PC-9 (cell line): ENCODE results near the gene NINJ2. TPM values are rescaled to one million over a fixed set of nuclear protein-coding genes. Genes with fewer than 3 reads are reported as not detected.

Experiments
- BruUV-seq: library from RNA; stranded (reverse); fragments of 400-500 nt; replicated peaks from 2 replicates; lab custom pipeline; 2021; lab: Mats Ljungman, UMichigan
- CTCF ChIA-PET: fragments of 300-600 bp; sonication (Branson Sonifier 250); formaldehyde crosslinking; loops from one replicate; lab custom pipeline; 2022; ENCODE audit warnings: antibody characterized with exemption; lab: Charles Lee
- POLR2A ChIA-PET: fragments of 300-600 bp; sonication (Branson Sonifier 250); formaldehyde crosslinking; loops from one replicate; lab custom pipeline; 2022; ENCODE audit warnings: antibody characterized with exemption; ENCODE audit not compliant: unreplicated experiment; lab: Charles Lee
- DNase-seq, 2 experiments: peaks; one replicate each; pipeline versions ENCODE4 v3.0.0 to v3.0.0-alpha.2; 2015 to 2022; ENCODE audit warnings: mixed read lengths in 1 of 2
- H2AFZ ChIP-seq: fragments of 200-600 bp; sonication (generic); 2 replicates; pipeline ENCODE4 v1.8.1; 2017; ENCODE audit warnings: antibody characterized with exemption
- H3F3A ChIP-seq: fragments of 200-600 bp; sonication (generic); 2 replicates; pipeline ENCODE4 v1.8.1; 2017; ENCODE audit warnings: antibody characterized with exemption, mild to moderate bottlenecking, low read depth; ENCODE audit not compliant: insufficient read depth
- H3K27ac ChIP-seq: fragments of 200-600 bp; sonication (generic); 2 replicates; pipeline ENCODE4 v1.6.1; 2016; ENCODE audit warnings: mixed run types
- H3K27me3 ChIP-seq: fragments of 200-600 bp; sonication (generic); 2 replicates; pipeline ENCODE4 v1.6.1; 2016; ENCODE audit warnings: low read depth, mixed run types; ENCODE audit not compliant: insufficient read depth
- H3K36me3 ChIP-seq: fragments of 200-600 bp; sonication (generic); 2 replicates; pipeline ENCODE4 v1.6.1; 2016; ENCODE audit warnings: low read depth, mixed run types
- H3K4me1 ChIP-seq: fragments of 200-600 bp; sonication (generic); replicated peaks from 2 replicates; pipeline ENCODE4 v1.6.1; 2016; ENCODE audit warnings: mixed run types; ENCODE audit not compliant: insufficient read depth
- H3K4me2 ChIP-seq: fragments of 200-600 bp; sonication (generic); 2 replicates; pipeline ENCODE4 v1.6.1; 2017; ENCODE audit warnings: mixed run types
- H3K4me3 ChIP-seq: fragments of 200-600 bp; sonication (generic); 2 replicates; pipeline ENCODE4 v1.6.1; 2016; ENCODE audit warnings: mixed run types
- H3K79me2 ChIP-seq: fragments of 200-600 bp; sonication (generic); 2 replicates; pipeline ENCODE4 v1.6.1; 2017; ENCODE audit warnings: low read depth, mixed run types
- H3K9me2 ChIP-seq: fragments of 200-600 bp; sonication (generic); 2 replicates; pipeline ENCODE4 v1.8.1; 2017; ENCODE audit warnings: mild to moderate bottlenecking; ENCODE audit not compliant: insufficient read depth
- H3K9me3 ChIP-seq: fragments of 200-600 bp; sonication (generic); 2 replicates; pipeline ENCODE4 v1.8.1; 2016; ENCODE audit warnings: low read depth; ENCODE audit not compliant: insufficient read depth
- H4K20me1 ChIP-seq: fragments of 200-600 bp; sonication (generic); 2 replicates; pipeline ENCODE4 v1.8.1; 2017; ENCODE audit not compliant: insufficient read depth
- EZH2 ChIP-seq: fragments of 200-600 bp; sonication (generic); IDR thresholded peaks from 2 replicates; pipeline ENCODE4 v1.8.0; 2017; ENCODE audit warnings: antibody characterized with exemption, low read depth
- intact Hi-C: fragments of 100-400 bp; cut with micrococcal nuclease; formaldehyde crosslinking; loops from one replicate; pipeline ENCODE4 v1.10.0; 2022; ENCODE audit not compliant: unreplicated experiment
- total RNA-seq: library from RNA; stranded (reverse); gene quantifications from 2 replicates; pipeline ENCODE4 v1.2.3, GENCODE V29; 2021
- TF ChIP-seq, protein P1 (sequence below): fragments of 200-600 bp; sonication (generic); conservative IDR thresholded peaks from 2 replicates; pipeline ENCODE4 v1.6.1; 2017; ENCODE audit warnings: mixed run types, antibody characterized with exemption, mild to moderate bottlenecking, moderate library complexity

NINJ2 gene
- total RNA-seq, 1 experiment from 2014 or later = 19.3 TPM

- no peak overlapping the region for H3K27ac ChIP-seq
- intact Hi-C loops = no loop called here
- TF ChIP-seq, protein P1, sequence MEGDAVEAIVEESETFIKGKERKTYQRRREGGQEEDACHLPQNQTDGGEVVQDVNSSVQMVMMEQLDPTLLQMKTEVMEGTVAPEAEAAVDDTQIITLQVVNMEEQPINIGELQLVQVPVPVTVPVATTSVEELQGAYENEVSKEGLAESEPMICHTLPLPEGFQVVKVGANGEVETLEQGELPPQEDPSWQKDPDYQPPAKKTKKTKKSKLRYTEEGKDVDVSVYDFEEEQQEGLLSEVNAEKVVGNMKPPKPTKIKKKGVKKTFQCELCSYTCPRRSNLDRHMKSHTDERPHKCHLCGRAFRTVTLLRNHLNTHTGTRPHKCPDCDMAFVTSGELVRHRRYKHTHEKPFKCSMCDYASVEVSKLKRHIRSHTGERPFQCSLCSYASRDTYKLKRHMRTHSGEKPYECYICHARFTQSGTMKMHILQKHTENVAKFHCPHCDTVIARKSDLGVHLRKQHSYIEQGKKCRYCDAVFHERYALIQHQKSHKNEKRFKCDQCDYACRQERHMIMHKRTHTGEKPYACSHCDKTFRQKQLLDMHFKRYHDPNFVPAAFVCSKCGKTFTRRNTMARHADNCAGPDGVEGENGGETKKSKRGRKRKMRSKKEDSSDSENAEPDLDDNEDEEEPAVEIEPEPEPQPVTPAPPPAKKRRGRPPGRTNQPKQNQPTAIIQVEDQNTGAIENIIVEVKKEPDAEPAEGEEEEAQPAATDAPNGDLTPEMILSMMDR = no peak
- TF ChIP-seq EZH2 = no peak
- no peak overlapping the region for H3K4me3 ChIP-seq
- no peak overlapping the region for H2AFZ ChIP-seq
- no peaks in the 10 kb centered on the region for H3K36me3 ChIP-seq
- DNase-seq = no peak
- POLR2A ChIA-PET = interaction anchor here (0.7 kb wide), 1 partner anchor 82 kb away, joined by 3 read pairs; no protein-coding TSS in a partner anchor
- H3K9me2 ChIP-seq = no peaks in the 10 kb centered on the region
- no peaks in the 10 kb centered on the region for H4K20me1 ChIP-seq
- no peaks in the 10 kb centered on the region for H3F3A ChIP-seq
- BruUV-seq = no TSS peak
- no peaks in the 10 kb centered on the region for H3K79me2 ChIP-seq
- H3K4me1 ChIP-seq = peaks cover 19% of the 10 kb centered on the region
- CTCF ChIA-PET = no interaction called here
- H3K4me2 ChIP-seq = no peak overlapping the region
- no peaks in the 10 kb centered on the region for H3K27me3 ChIP-seq
- no peaks in the 10 kb centered on the region for H3K9me3 ChIP-seq
These were observed 6.3 kb upstream of the NINJ2 start for GRCh38 chr12:669576-669945.

DNA sequence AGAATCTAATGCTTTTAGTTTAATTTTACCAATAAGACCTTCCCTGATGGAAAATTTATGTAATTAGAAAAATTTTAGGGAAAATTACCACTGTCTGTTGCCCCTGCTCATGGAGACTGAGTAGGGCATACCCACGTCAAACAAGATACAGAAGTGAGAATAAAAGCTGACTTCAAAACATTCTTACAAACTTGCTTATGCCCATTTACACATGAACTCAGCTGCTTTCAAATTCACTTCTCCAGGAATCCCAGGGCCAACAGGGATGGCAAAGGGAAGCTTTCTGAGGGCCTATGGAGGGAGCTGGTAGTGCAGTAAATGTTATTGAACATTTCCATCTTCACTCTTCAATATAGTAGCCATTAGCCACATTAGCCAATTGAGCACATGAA, 4.8 kb upstream of the NINJ2 start:
- no TSS peak for BruUV-seq
- Histone ChIP-seq H2AFZ (no peak overlapping the region), H3K79me2 (no peaks in the 10 kb centered on the region), H3K27ac (no peak overlapping the region), H3K36me3 (no peaks in the 10 kb centered on the region), H3K4me3 (no peak overlapping the region), H3K4me1 (peaks cover 19% of the 10 kb centered on the region), H3K9me2 (no peaks in the 10 kb centered on the region), H3K27me3 (no peaks in the 10 kb centered on the region), H3K9me3 (no peaks in the 10 kb centered on the region), H3F3A (no peaks in the 10 kb centered on the region), H3K4me2 (no peak overlapping the region), H4K20me1 (no peaks in the 10 kb centered on the region)
- DNase-seq = no peak
- TF ChIP-seq, protein P1 = no peak
- no peak for TF ChIP-seq EZH2
- POLR2A ChIA-PET = interaction anchor here (0.6 kb wide), 2 partner anchors 23 to 84 kb away, joined by 4 read pairs; partner anchors contain the start of gene WNK1
- intact Hi-C loops = no loop called here
- CTCF ChIA-PET = no interaction called here

GRCh38 chr12:666766-667308, 3.6 kb upstream of the NINJ2 start:
- Histone ChIP-seq H4K20me1 (no peaks in the 10 kb centered on the region), H3F3A (no peaks in the 10 kb centered on the region), H3K4me3 (no peak overlapping the region), H3K4me2 (0 out of 2 replicates have a peak overlapping the region, but pooled peaks have one; percentile 1), H3K79me2 (no peaks in the 10 kb centered on the region), H2AFZ (peak overlapping the region; percentile 63), H3K27me3 (no peaks in the 10 kb centered on the region), H3K9me2 (no peaks in the 10 kb centered on the region), H3K9me3 (no peaks in the 10 kb centered on the region), H3K4me1 (peaks cover 19% of the 10 kb centered on the region), H3K27ac (peak overlapping the region; percentile 43), H3K36me3 (no peaks in the 10 kb centered on the region)
- peak in 1 of 2 experiments; percentile 50 for DNase-seq
- TF ChIP-seq EZH2 = no peak
- TF ChIP-seq, protein P1 = no peak
- CTCF ChIA-PET = interaction anchor here (0.5 to 0.6 kb wide), 2 partner anchors 34 to 112 kb away, joined by 3 to 4 read pairs; no protein-coding TSS in a partner anchor
- no TSS peak for BruUV-seq
- POLR2A ChIA-PET = interaction anchor here (0.6 to 0.7 kb wide), 2 partner anchors 92 to 153 kb away, joined by 3 to 4 read pairs; no protein-coding TSS in a partner anchor
- intact Hi-C loops = no loop called here
